ENCODE results near the gene ABTB2. TPM values are rescaled to one million over a fixed set of nuclear protein-coding genes. Genes with fewer than 3 reads are reported as not detected.
"Not testable (repeated sequence)": the region's sequence is repeated elsewhere in the genome, so short reads cannot be mapped to it uniquely, and the experiment has no call there.

Gene ABTB2
- total RNA-seq, 4 donors from 2014 or later: 7.1 to 9.3 (median 7.7) TPM

GRCh38 chr11:34223021-34223813 lies 134.6 kb downstream of the ABTB2 start:
- no peaks in the 10 kb centered on the region for H3K9me3 ChIP-seq
- no peak overlapping the region for H3K4me3 ChIP-seq
- H3K27ac ChIP-seq: peak overlapping the region in 2 of 4 donors; percentile 41 to 60
- H3K36me3 ChIP-seq: no peaks in the 10 kb centered on the region
- TF ChIP-seq EP300 (IDR thresholded peaks at IDR 0.05): peak in 1 of 2 donors; percentile 71
- no peak for TF ChIP-seq CTCF (IDR thresholded peaks at IDR 0.05)
- WGBS, 2 donors: 39 to 47% methylated on average over 17 of the region's 17 CpGs
- peak; percentile 44 to 72 for DNase-seq (ENCODE audit: low spot score in 2 of 2)
- no peaks in the 10 kb centered on the region for H3K27me3 ChIP-seq
- peaks cover 0 to 32% (median 0%) of the 10 kb centered on the region in 4 donors for H3K4me1 ChIP-seq

- no peak overlapping the region for H3K4me3 ChIP-seq
- no peak for DNase-seq (ENCODE audit: low spot score in 2 of 2)
- H3K36me3 ChIP-seq: no peaks in the 10 kb centered on the region
- no peak overlapping the region for H3K27ac ChIP-seq
- peaks cover 0 to 32% (median 0%) of the 10 kb centered on the region in 4 donors for H3K4me1 ChIP-seq
- TF ChIP-seq CTCF (IDR thresholded peaks at IDR 0.05) (no peak), EP300 (IDR thresholded peaks at IDR 0.05) (no peak), POLR2A (IDR thresholded peaks at IDR 0.05) (no peak)
- H3K27me3 ChIP-seq: no peaks in the 10 kb centered on the region
- no peaks in the 10 kb centered on the region for H3K9me3 ChIP-seq
These were observed 135.8 kb downstream of the ABTB2 start for GRCh38 chr11:34222030-34222429.

- WGBS, 2 donors: 56 to 68% methylated on average over 5 of the region's 5 CpGs
- H3K27ac ChIP-seq: no peak overlapping the region
These were observed 137.9 kb downstream of the ABTB2 start for GRCh38 chr11:34219941-34220370.

GRCh38 chr11:34219279-34219678 lies 138.5 kb downstream of the ABTB2 start:
- H3K4me1 ChIP-seq: peaks cover 0 to 38% (median 0%) of the 10 kb centered on the region in 4 donors
- no peaks in the 10 kb centered on the region for H3K9me3 ChIP-seq
- no peaks in the 10 kb centered on the region for H3K27me3 ChIP-seq
- TF ChIP-seq EP300 (IDR thresholded peaks at IDR 0.05): no peak
- H3K4me3 ChIP-seq: no peak overlapping the region
- 89 to 100% methylated on average over 1 of the region's 1 CpG for WGBS, 2 donors
- H3K27ac ChIP-seq: no peak overlapping the region
- no peaks in the 10 kb centered on the region for H3K36me3 ChIP-seq
- no peak for DNase-seq (ENCODE audit: low spot score in 2 of 2)

More at GRCh38 chr11:34219941-34220370, 137.9 kb downstream of the ABTB2 start:
- DNase-seq (ENCODE audit: low spot score in 2 of 2): peak in 1 of 2 donors; percentile 13
- H3K27me3 ChIP-seq: no peaks in the 10 kb centered on the region
- TF ChIP-seq POLR2A (IDR thresholded peaks at IDR 0.05) (no peak), EP300 (IDR thresholded peaks at IDR 0.05) (peak in 1 of 2 donors; percentile 24), CTCF (IDR thresholded peaks at IDR 0.05) (no peak)
- H3K36me3 ChIP-seq: no peaks in the 10 kb centered on the region
- no peak overlapping the region for H3K4me3 ChIP-seq
- H3K9me3 ChIP-seq: no peaks in the 10 kb centered on the region
- H3K4me1 ChIP-seq: peaks cover 0 to 39% (median 0%) of the 10 kb centered on the region in 4 donors

GRCh38 chr11:34218756-34219155 lies 139.1 kb downstream of the ABTB2 start:
- not testable (repeated sequence) for H3K27me3 ChIP-seq; DNase-seq (ENCODE audit: low spot score in 2 of 2); H3K27ac ChIP-seq; H3K36me3 ChIP-seq; H3K9me3 ChIP-seq; H3K4me3 ChIP-seq
- H3K4me1 ChIP-seq: peaks cover 0 to 38% (median under 1%) of the 10 kb centered on the region in 4 donors
- 100% methylated on average over 2 of the region's 2 CpGs for WGBS, 2 donors

- Histone ChIP-seq H3K4me1 (peaks cover 0 to 37% (median 3%) of the 10 kb centered on the region in 4 donors), H3K27ac (no peak overlapping the region), H3K27me3 (no peaks in the 10 kb centered on the region), H3K9me3 (no peaks in the 10 kb centered on the region), H3K36me3 (no peaks in the 10 kb centered on the region), H3K4me3 (no peak overlapping the region)
- DNase-seq (ENCODE audit: low spot score in 2 of 2): no peak
- TF ChIP-seq CTCF (IDR thresholded peaks at IDR 0.05) (no peak), POLR2A (IDR thresholded peaks at IDR 0.05) (no peak), EP300 (IDR thresholded peaks at IDR 0.05) (no peak)
These were observed 139.7 kb downstream of the ABTB2 start for GRCh38 chr11:34218067-34218466.

Data from tibial nerve (tissue), 4 donors.